ENCODE measurements around the gene CHST9. TPM values are rescaled to one million over a fixed set of nuclear protein-coding genes. Genes with fewer than 3 reads are reported as not detected.

The CHST9 gene
- total and polyA plus RNA-seq, 7 experiments from 2014 or later: not detected

GRCh38 chr18:26919201-26919600 lies 265.9 kb downstream of the CHST9 start:
- H3K27ac ChIP-seq (ENCODE audit: low read depth, low read length): no peak overlapping the region

GRCh38 chr18:26911840-26912239 lies 273.3 kb downstream of the CHST9 start:
- Mint-ChIP-seq H3K27me3 (no peaks in the 10 kb centered on the region), H3K36me3 (peaks cover 0 to 3% (median 0%) of the 10 kb centered on the region in 5 donors), H3K4me1 (no peaks in the 10 kb centered on the region), H3K9me3 (peaks cover 0 to 11% (median 3%) of the 10 kb centered on the region in 11 donors), H3K27ac (no peak overlapping the region), H3K4me3 (no peak overlapping the region)
- Histone ChIP-seq H3K27me3 (ENCODE audit: control insufficient read depth in 2 of 2, insufficient read depth in 2 of 2, low read length in 2 of 2) (no peaks in the 10 kb centered on the region), H3K36me3 (ENCODE audit: control insufficient read depth in 2 of 3, insufficient read depth in 3 of 3, low read length in 3 of 3) (no peaks in the 10 kb centered on the region), H3K9me3 (ENCODE audit: control insufficient read depth in 2 of 3, low read length in 3 of 3) (no peaks in the 10 kb centered on the region), H3K4me3 (ENCODE audit: low read length) (no peak overlapping the region), H3K27ac (ENCODE audit: low read depth, low read length) (no peak overlapping the region), H3K4me1 (ENCODE audit: control insufficient read depth in 2 of 2, insufficient read depth in 2 of 2, low read length in 2 of 2) (no peaks in the 10 kb centered on the region)
- CTCF ChIA-PET: interaction anchor here (0.7 kb wide), 1 partner anchor 12 kb away, joined by 3 read pairs; no protein-coding TSS in a partner anchor
- ATAC-seq (no peak), DNase-seq (no peak)
- POLR2A ChIA-PET: no interaction called here
- intact Hi-C loops (cut with micrococcal nuclease): no loop called here

More at GRCh38 chr18:26919201-26919600, 265.9 kb downstream of the CHST9 start:
- no peaks in the 10 kb centered on the region for H3K9me3 ChIP-seq (ENCODE audit: control insufficient read depth in 2 of 3, low read length in 3 of 3)
- intact Hi-C loops (cut with micrococcal nuclease): no loop called here
- no peaks in the 10 kb centered on the region for H3K27me3 ChIP-seq (ENCODE audit: control insufficient read depth in 2 of 2, insufficient read depth in 2 of 2, low read length in 2 of 2)
- Mint-ChIP-seq H3K4me1 (no peaks in the 10 kb centered on the region), H3K27ac (no peak overlapping the region), H3K9me3 (peaks cover 0 to 21% (median 2%) of the 10 kb centered on the region in 11 donors), H3K4me3 (no peak overlapping the region), H3K27me3 (peaks cover 0 to 9% (median 0%) of the 10 kb centered on the region in 5 donors), H3K36me3 (no peaks in the 10 kb centered on the region)
- no peak for ATAC-seq
- ChIA-PET CTCF (no interaction called here), POLR2A (no interaction called here)
- no peaks in the 10 kb centered on the region for H3K4me1 ChIP-seq (ENCODE audit: control insufficient read depth in 2 of 2, insufficient read depth in 2 of 2, low read length in 2 of 2)
- H3K36me3 ChIP-seq (ENCODE audit: control insufficient read depth in 2 of 3, insufficient read depth in 3 of 3, low read length in 3 of 3): no peaks in the 10 kb centered on the region
- H3K4me3 ChIP-seq (ENCODE audit: low read length): no peak overlapping the region
- DNase-seq: no peak

GRCh38 chr18:26909599-26910290 lies 275.4 kb downstream of the CHST9 start:
- ChIA-PET POLR2A (no interaction called here), CTCF (no interaction called here)
- Histone ChIP-seq H3K27me3 (ENCODE audit: control insufficient read depth in 2 of 2, insufficient read depth in 2 of 2, low read length in 2 of 2) (no peaks in the 10 kb centered on the region), H3K27ac (ENCODE audit: low read depth, low read length) (no peak overlapping the region), H3K9me3 (ENCODE audit: control insufficient read depth in 2 of 3, low read length in 3 of 3) (no peaks in the 10 kb centered on the region), H3K4me3 (ENCODE audit: low read length) (no peak overlapping the region), H3K36me3 (ENCODE audit: control insufficient read depth in 2 of 3, insufficient read depth in 3 of 3, low read length in 3 of 3) (no peaks in the 10 kb centered on the region), H3K4me1 (ENCODE audit: control insufficient read depth in 2 of 2, insufficient read depth in 2 of 2, low read length in 2 of 2) (no peaks in the 10 kb centered on the region)
- Mint-ChIP-seq H3K9me3 (peaks cover 0 to 16% (median 4%) of the 10 kb centered on the region in 11 donors), H3K27ac (no peak overlapping the region), H3K4me1 (no peaks in the 10 kb centered on the region), H3K27me3 (no peaks in the 10 kb centered on the region), H3K36me3 (peaks cover 0 to 4% (median 0%) of the 10 kb centered on the region in 5 donors), H3K4me3 (no peak overlapping the region)
- no peak for DNase-seq
- intact Hi-C loops (cut with micrococcal nuclease): no loop called here
- ATAC-seq: no peak

- ATAC-seq (no peak), DNase-seq (no peak)
- Mint-ChIP-seq H3K36me3 (peaks cover 0 to 4% (median 0%) of the 10 kb centered on the region in 5 donors), H3K4me1 (no peaks in the 10 kb centered on the region), H3K27me3 (no peaks in the 10 kb centered on the region), H3K9me3 (peaks cover 0 to 24% (median 9%) of the 10 kb centered on the region in 11 donors), H3K4me3 (no peak overlapping the region), H3K27ac (no peak overlapping the region)
- Histone ChIP-seq H3K9me3 (ENCODE audit: control insufficient read depth in 2 of 3, low read length in 3 of 3) (no peaks in the 10 kb centered on the region), H3K27me3 (ENCODE audit: control insufficient read depth in 2 of 2, insufficient read depth in 2 of 2, low read length in 2 of 2) (no peaks in the 10 kb centered on the region), H3K4me3 (ENCODE audit: low read length) (no peak overlapping the region), H3K36me3 (ENCODE audit: control insufficient read depth in 2 of 3, insufficient read depth in 3 of 3, low read length in 3 of 3) (no peaks in the 10 kb centered on the region), H3K27ac (ENCODE audit: low read depth, low read length) (no peak overlapping the region), H3K4me1 (ENCODE audit: control insufficient read depth in 2 of 2, insufficient read depth in 2 of 2, low read length in 2 of 2) (no peaks in the 10 kb centered on the region)
- ChIA-PET CTCF (no interaction called here), POLR2A (no interaction called here)
- intact Hi-C loops (cut with micrococcal nuclease): no loop called here
These were observed 276.2 kb downstream of the CHST9 start for GRCh38 chr18:26908906-26909305.

- no peaks in the 10 kb centered on the region for H3K9me3 ChIP-seq (ENCODE audit: control insufficient read depth in 2 of 3, low read length in 3 of 3)
- Mint-ChIP-seq H3K27ac (no peak overlapping the region), H3K27me3 (no peaks in the 10 kb centered on the region), H3K4me3 (no peak overlapping the region), H3K9me3 (peaks cover 3 to 35% (median 9%) of the 10 kb centered on the region in 11 donors), H3K36me3 (peaks cover 0 to 4% (median 0%) of the 10 kb centered on the region in 5 donors), H3K4me1 (no peaks in the 10 kb centered on the region)
- intact Hi-C loops (cut with micrococcal nuclease): no loop called here
- no peaks in the 10 kb centered on the region for H3K36me3 ChIP-seq (ENCODE audit: control insufficient read depth in 2 of 3, insufficient read depth in 3 of 3, low read length in 3 of 3)
- CTCF ChIA-PET: no interaction called here
- DNase-seq (no peak), ATAC-seq (no peak)
- H3K27ac ChIP-seq (ENCODE audit: low read depth, low read length): no peak overlapping the region
- no peaks in the 10 kb centered on the region for H3K4me1 ChIP-seq (ENCODE audit: control insufficient read depth in 2 of 2, insufficient read depth in 2 of 2, low read length in 2 of 2)
- POLR2A ChIA-PET: no interaction called here
- no peak overlapping the region for H3K4me3 ChIP-seq (ENCODE audit: low read length)
- H3K27me3 ChIP-seq (ENCODE audit: control insufficient read depth in 2 of 2, insufficient read depth in 2 of 2, low read length in 2 of 2): no peaks in the 10 kb centered on the region
These were observed 282.8 kb downstream of the CHST9 start for GRCh38 chr18:26902291-26902690.

- intact Hi-C loops (cut with micrococcal nuclease): no loop called here
- H3K4me3 ChIP-seq (ENCODE audit: low read length): no peak overlapping the region
- DNase-seq: no peak
- no peaks in the 10 kb centered on the region for H3K9me3 ChIP-seq (ENCODE audit: control insufficient read depth in 2 of 3, low read length in 3 of 3)
- H3K4me3 Mint-ChIP-seq: no peak overlapping the region
- no peak overlapping the region for H3K27ac Mint-ChIP-seq
- no peaks in the 10 kb centered on the region for H3K36me3 ChIP-seq (ENCODE audit: control insufficient read depth in 2 of 3, insufficient read depth in 3 of 3, low read length in 3 of 3)
- H3K27me3 ChIP-seq (ENCODE audit: control insufficient read depth in 2 of 2, insufficient read depth in 2 of 2, low read length in 2 of 2): no peaks in the 10 kb centered on the region
- H3K4me1 Mint-ChIP-seq: no peaks in the 10 kb centered on the region
- no peaks in the 10 kb centered on the region for H3K4me1 ChIP-seq (ENCODE audit: control insufficient read depth in 2 of 2, insufficient read depth in 2 of 2, low read length in 2 of 2)
- no peak overlapping the region for H3K27ac ChIP-seq (ENCODE audit: low read depth, low read length)
- peaks cover 0 to 34% (median 6%) of the 10 kb centered on the region in 11 donors for H3K9me3 Mint-ChIP-seq
- H3K27me3 Mint-ChIP-seq: no peaks in the 10 kb centered on the region
- ChIA-PET POLR2A (no interaction called here), CTCF (no interaction called here)
- ATAC-seq: no peak
- no peaks in the 10 kb centered on the region for H3K36me3 Mint-ChIP-seq
These were observed 284.1 kb downstream of the CHST9 start for GRCh38 chr18:26901020-26901419.

- no peaks in the 10 kb centered on the region for H3K36me3 ChIP-seq (ENCODE audit: control insufficient read depth in 2 of 3, insufficient read depth in 3 of 3, low read length in 3 of 3)
- no peak for ATAC-seq
- H3K27me3 ChIP-seq (ENCODE audit: control insufficient read depth in 2 of 2, insufficient read depth in 2 of 2, low read length in 2 of 2): no peaks in the 10 kb centered on the region
- Mint-ChIP-seq H3K27ac (no peak overlapping the region), H3K36me3 (no peaks in the 10 kb centered on the region), H3K4me3 (no peak overlapping the region), H3K9me3 (peaks cover 0 to 5% (median 0%) of the 10 kb centered on the region in 11 donors), H3K4me1 (no peaks in the 10 kb centered on the region), H3K27me3 (no peaks in the 10 kb centered on the region)
- DNase-seq: no peak
- CTCF ChIA-PET: no interaction called here
- POLR2A ChIA-PET: no interaction called here
- no peak overlapping the region for H3K4me3 ChIP-seq (ENCODE audit: low read length)
- H3K4me1 ChIP-seq (ENCODE audit: control insufficient read depth in 2 of 2, insufficient read depth in 2 of 2, low read length in 2 of 2): no peaks in the 10 kb centered on the region
- no peak overlapping the region for H3K27ac ChIP-seq (ENCODE audit: low read depth, low read length)
- H3K9me3 ChIP-seq (ENCODE audit: control insufficient read depth in 2 of 3, low read length in 3 of 3): no peaks in the 10 kb centered on the region
- intact Hi-C loops (cut with micrococcal nuclease): no loop called here
These were observed 290.7 kb downstream of the CHST9 start for GRCh38 chr18:26894426-26894825.

All from naive thymus-derived CD4-positive, alpha-beta T cell (primary cell).